GM10847 (cell line): ENCODE results near the gene ARSI.

ENCODE experiments used
- POLR2A ChIP-seq: IDR thresholded peaks from 2 replicates; pipeline ENCODE4 v1.6.1; 2011; ENCODE audit not compliant: insufficient read length; ENCODE audit errors: extremely low read depth

Gene ARSI

GRCh38 chr5:150304481-150305081 lies 1.9 kb upstream of the ARSI start:
- TF ChIP-seq POLR2A: no peak

DNA sequence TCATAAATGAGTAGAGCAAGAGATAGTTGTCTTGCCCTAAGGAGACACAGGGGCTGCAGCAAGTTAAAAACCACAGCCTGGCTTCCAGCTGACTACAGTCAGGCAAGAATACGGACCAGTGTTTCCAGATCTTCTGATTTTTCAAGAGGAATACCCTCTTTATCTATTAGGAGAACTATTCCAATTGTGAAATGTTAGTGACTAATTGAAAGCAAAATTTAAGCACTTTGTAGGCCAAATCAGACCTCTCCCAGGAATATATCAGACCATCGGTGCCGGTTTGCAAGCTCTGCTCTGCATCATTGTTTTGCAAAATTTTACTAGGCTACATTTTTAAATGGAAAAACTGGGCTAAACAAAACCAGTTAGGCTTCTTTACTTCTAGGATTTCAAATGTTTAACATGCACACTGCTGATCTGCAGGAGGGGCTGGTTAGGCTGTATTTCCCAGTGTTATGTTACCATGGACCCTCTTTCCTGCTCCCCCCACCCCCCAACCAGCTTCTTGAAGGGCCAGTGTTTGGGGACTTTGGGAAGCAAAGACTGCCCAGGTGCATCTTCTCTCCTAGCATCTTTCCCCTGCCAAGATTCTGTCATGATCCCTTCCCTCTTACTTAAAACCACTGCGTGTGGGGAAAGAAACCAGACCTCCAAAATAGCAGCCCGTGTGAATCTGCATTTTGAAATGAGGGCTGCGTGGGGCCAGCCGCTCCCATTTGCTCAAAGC lies 1.1 kb upstream of the ARSI start:
- TF ChIP-seq POLR2A: no peak

- no peak for TF ChIP-seq POLR2A
These were observed 438 bp upstream of the ARSI start for GRCh38 chr5:150303070-150303615.

- no peak for TF ChIP-seq POLR2A
These were observed 804 bp downstream of the ARSI start for GRCh38 chr5:150301901-150302300.

DNA sequence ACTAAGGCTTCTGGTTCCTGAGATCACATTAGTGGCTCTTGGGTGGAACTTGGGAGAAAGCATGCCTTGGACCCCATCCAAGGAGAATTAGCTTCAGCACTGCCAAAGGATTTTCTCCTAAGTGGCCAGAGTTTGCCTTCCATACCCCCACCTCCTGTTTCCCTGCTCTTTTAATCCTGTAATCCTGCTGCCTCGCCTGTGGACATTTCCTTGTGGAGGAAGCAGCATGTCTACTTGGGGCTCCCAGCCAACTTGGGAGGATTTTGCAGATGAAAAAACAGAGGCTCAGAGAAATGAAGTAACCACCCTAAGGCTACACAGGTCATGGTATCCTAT lies 1.6 kb downstream of the ARSI start:
- no peak for TF ChIP-seq POLR2A

GRCh38 chr5:150300496-150301169 lies 2.1 kb downstream of the ARSI start:
- TF ChIP-seq POLR2A: no peak

GRCh38 chr5:150299571-150300327 lies 3.0 kb downstream of the ARSI start:
- no peak for TF ChIP-seq POLR2A

- TF ChIP-seq POLR2A: no peak
These were observed 3.8 kb downstream of the ARSI start for GRCh38 chr5:150298701-150299451.

DNA sequence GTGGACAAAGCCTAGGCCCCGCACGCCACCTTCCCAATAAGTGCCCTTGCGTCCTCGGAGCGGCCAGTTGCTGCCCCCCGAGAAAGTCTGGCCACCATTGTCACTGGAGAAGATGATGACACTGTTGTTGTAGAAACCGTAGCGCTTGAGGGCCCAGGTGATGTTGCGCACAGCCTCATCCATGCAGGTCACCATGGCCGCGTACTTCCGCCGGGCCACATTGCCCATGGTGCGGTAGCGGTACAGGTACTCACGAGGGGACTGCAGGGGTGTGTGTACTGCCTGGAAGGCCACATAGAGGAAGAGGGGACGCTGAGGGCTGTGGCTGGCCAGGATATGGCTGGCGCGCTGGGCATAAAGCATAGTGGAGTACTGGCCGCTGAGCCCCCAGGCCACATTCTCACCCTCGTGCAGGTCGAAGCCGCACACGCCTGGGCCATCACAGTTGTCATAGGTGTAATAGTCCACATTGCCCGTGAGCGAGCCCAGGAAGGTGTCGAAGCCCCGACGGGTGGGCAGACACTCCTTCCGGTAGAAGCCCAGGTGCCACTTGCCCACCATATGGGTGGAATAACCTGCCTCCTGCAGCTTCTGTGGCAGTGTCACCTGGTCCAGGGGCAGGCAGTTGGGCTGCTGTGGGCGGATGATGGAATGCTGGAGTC lies 4.6 kb downstream of the ARSI start:
- TF ChIP-seq POLR2A: no peak

DNA sequence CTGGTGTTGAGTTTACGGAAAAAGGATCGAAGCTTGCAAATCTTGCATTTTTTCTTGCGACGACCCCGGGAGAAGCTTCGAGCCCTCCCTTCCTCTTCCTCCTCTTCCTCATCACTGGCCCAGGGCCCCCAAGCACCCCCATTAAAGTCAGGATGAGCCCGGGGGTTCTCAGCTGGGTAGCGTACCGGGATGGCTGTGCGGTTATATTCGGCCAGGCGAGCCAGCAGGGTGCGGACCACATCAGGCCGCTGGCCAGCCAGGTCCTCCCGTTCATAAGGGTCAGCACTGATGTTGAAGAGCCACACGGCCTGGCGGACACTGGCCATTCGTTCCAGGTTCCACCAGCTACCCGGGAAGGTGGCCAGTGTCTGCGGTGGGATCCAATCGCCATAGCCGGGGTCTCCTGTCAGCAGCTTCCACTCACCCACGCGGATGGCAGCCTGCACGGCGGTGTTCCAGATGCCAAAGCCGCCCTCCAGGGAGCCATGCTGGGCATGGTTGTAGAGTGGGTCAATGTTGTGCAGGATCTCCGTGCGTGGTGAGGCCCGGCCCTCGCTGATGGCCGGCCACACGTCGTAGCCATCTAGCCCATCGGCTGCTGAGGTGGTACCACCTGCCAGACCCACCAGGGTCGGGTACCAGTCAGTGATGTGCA lies 5.3 kb downstream of the ARSI start:
- no peak for TF ChIP-seq POLR2A

DNA sequence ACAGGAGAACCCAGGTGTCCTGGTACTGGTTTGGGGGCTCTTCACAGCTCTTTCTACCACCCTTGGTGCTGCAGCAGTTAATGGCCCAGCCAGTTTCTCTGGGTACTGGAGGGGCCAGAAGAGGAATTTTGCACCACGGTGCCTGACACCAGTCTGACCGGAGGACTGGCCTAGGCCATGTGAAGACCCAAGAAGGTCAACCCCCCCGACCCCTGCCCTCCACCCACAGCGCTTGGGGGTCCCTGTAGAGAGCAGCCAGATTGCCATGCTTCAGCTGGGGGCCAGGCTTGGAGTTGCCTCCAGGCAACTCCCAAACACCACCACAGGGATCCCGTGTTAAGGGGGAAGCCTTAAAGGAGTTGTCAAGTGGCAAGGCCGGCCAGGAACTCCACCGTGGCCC lies 6.2 kb downstream of the ARSI start:
- TF ChIP-seq POLR2A: no peak

- TF ChIP-seq POLR2A: no peak
These were observed 6.8 kb downstream of the ARSI start for GRCh38 chr5:150295741-150296486.

- TF ChIP-seq POLR2A: no peak
These were observed 7.5 kb downstream of the ARSI start for GRCh38 chr5:150295172-150295634.
